ENCODE data around the gene TUBB.
"Not testable (repeated sequence)": the region's sequence is repeated elsewhere in the genome, so short reads cannot be mapped to it uniquely, and the experiment has no call there.

The TUBB gene

DNA sequence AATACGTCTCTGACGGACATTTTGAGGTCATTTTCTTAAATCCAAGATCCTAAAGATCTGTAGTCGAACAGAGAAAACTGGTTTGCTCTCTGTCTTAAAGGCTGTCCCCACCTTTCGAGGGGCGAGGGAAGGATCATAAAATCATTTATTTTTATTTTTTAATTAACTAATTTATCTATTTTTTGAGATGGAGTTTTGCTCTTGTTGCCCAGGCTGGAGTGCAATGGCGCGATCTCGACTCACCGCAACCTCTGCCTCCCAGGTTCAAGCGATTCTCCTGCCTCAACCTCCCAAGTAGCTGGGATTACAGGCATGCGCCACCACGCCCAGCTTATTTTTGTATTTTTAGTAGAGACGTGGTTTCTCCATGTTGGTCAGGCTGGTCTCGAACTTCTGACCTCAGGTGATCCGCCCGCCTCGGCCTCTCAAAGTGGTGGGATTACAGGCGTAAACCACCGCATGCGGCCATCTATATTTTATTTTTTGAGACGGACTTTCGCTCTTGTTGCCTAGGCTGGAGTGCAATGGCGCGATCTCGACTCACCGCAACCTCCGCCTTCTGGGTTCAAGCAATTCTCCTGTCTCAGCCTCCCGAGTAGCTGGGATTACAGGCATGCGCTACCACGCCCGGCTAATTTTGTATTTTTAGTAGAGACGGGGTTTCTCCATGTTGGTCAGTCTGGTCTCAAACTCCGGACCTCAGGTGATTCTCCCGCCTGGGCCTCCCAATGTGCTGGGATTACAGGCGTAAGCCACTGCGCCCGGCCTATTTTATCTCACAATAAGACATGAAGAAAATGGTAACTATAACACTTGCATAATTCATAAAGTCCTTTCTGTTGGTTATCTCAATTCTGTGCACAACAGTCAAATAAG is 2.1 kb upstream of the TUBB start:
- not testable (repeated sequence) for DNase-seq; H3K9me3 ChIP-seq (ENCODE audit: control insufficient read depth, low read length); H3K27me3 ChIP-seq (replicated peaks; ENCODE audit: control insufficient read depth, insufficient read depth, low read length, poor library complexity, severe bottlenecking)
- Histone ChIP-seq H3K36me3 (ENCODE audit: control insufficient read depth, insufficient read depth, low read length) (peaks cover 19% of the 10 kb centered on the region), H3K4me3 (ENCODE audit: insufficient read depth, low read depth, low read length, poor library complexity, severe bottlenecking) (peak overlapping the region; percentile 37), H3K4me1 (ENCODE audit: control insufficient read depth, insufficient read depth, low read length, poor library complexity, severe bottlenecking) (peaks cover 11% of the 10 kb centered on the region), H3K27ac (ENCODE audit: insufficient read depth, low read length, poor library complexity, severe bottlenecking) (peak overlapping the region; percentile 59)

DNA sequence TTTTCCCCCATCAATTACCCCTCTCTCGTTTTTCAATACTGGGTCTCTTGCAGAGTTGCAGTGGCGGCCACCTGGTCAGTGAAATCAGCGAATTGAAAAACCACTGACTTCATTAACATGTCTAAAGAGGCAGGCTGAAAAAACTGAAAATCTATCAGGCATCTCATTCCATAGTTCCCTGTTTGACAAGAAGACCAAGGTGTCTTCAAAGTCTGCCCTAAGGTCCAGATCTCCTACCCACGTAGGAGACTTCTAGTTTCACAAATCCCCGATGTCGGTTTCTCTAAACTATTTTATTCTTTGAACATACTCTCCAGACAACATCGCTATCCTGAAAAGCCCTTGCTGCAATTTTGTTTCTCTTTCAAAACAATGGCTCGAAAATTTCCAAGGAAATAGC is 796 bp upstream of the TUBB start:
- Histone ChIP-seq H3K36me3 (ENCODE audit: control insufficient read depth, insufficient read depth, low read length) (peaks cover 19% of the 10 kb centered on the region), H3K27me3 (replicated peaks; ENCODE audit: control insufficient read depth, insufficient read depth, low read length, poor library complexity, severe bottlenecking) (no peaks in the 10 kb centered on the region), H3K9me3 (ENCODE audit: control insufficient read depth, low read length) (no peaks in the 10 kb centered on the region), H3K4me1 (ENCODE audit: control insufficient read depth, insufficient read depth, low read length, poor library complexity, severe bottlenecking) (peaks cover 11% of the 10 kb centered on the region), H3K27ac (ENCODE audit: insufficient read depth, low read length, poor library complexity, severe bottlenecking) (peak overlapping the region; percentile 70), H3K4me3 (ENCODE audit: insufficient read depth, low read depth, low read length, poor library complexity, severe bottlenecking) (peak overlapping the region; percentile 63)
- no peak for DNase-seq

DNA sequence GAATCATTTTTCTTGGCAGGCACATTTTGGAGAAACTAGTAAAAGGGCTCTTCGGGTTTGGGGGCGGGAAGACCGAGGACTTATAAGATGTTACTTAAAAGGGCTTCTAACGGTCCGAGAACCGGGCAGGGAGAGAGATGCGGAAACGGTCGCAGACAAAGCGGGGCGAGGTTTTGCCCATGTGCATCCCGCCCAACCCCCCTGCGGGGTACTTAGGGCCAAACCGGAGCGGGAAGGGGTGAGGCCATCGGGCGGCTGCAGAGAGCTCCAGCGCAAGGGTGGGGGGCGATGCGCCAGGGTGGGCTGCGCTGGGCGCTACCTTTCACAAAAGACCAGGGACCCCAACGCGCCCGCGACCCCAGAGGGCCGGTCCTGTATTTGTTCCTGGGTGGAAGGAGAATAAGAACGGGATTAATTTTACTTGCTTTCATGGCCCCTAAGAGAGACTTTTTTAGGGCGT is 616 bp downstream of the TUBB start:
- Histone ChIP-seq H3K4me3 (ENCODE audit: insufficient read depth, low read depth, low read length, poor library complexity, severe bottlenecking) (peak overlapping the region; percentile 63), H3K9me3 (ENCODE audit: control insufficient read depth, low read length) (no peaks in the 10 kb centered on the region), H3K27ac (ENCODE audit: insufficient read depth, low read length, poor library complexity, severe bottlenecking) (peak overlapping the region; percentile 85), H3K36me3 (ENCODE audit: control insufficient read depth, insufficient read depth, low read length) (peaks cover 29% of the 10 kb centered on the region), H3K4me1 (ENCODE audit: control insufficient read depth, insufficient read depth, low read length, poor library complexity, severe bottlenecking) (peaks cover 17% of the 10 kb centered on the region), H3K27me3 (replicated peaks; ENCODE audit: control insufficient read depth, insufficient read depth, low read length, poor library complexity, severe bottlenecking) (no peaks in the 10 kb centered on the region)
- DNase-seq, result peak in 1 of 3 donors; percentile 24

DNA sequence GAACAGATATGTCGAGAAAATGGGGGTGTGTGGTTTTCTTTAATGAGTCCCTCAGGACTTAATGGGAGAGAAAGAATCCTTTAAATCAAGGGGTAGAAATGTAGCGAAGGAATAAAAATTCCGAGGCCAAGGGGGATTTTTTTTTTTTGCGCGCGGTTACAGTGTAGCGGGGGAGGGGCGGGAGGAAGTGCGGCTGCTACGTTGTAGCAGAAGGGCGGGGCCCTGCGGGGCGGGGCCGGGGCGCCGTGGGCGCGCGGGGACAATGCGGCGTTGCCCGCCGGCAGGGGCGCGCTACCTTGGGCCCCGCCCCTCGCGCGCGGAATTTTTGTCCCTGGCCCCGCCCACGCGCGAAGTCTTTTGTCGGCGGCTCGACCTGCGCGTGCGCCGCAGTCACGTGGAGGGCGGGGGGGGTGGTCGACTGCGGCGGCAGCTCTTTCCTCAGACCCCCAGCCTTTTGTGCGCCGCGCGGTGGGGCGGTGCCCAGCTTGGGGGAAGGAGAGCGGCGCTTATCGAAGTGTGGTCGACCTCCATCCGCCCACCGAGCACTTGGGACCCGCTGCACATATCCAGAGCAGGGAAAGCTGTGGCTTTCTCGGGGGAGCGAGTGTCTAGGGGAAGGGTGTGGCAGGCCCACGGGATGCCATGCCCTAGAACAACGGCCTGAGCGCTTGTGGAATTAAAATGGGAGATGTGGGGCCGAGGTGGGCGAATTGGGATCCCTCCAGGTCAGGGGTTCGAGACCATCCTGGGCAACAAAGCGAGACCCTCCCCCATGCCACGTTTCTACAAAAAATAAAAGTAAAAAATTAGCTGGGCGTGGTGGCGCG is 1.3 kb downstream of the TUBB start:
- H3K36me3 ChIP-seq (ENCODE audit: control insufficient read depth, insufficient read depth, low read length), result peaks cover 33% of the 10 kb centered on the region
- H3K27ac ChIP-seq (ENCODE audit: insufficient read depth, low read length, poor library complexity, severe bottlenecking), result peak overlapping the region; percentile 85
- DNase-seq, result peak; percentile 88 to 94 (median 91)
- no peaks in the 10 kb centered on the region for H3K27me3 ChIP-seq (replicated peaks; ENCODE audit: control insufficient read depth, insufficient read depth, low read length, poor library complexity, severe bottlenecking)
- H3K4me1 ChIP-seq (ENCODE audit: control insufficient read depth, insufficient read depth, low read length, poor library complexity, severe bottlenecking), result peaks cover 17% of the 10 kb centered on the region
- H3K4me3 ChIP-seq (ENCODE audit: insufficient read depth, low read depth, low read length, poor library complexity, severe bottlenecking), result peak overlapping the region; percentile 63
- no peaks in the 10 kb centered on the region for H3K9me3 ChIP-seq (ENCODE audit: control insufficient read depth, low read length)

DNA sequence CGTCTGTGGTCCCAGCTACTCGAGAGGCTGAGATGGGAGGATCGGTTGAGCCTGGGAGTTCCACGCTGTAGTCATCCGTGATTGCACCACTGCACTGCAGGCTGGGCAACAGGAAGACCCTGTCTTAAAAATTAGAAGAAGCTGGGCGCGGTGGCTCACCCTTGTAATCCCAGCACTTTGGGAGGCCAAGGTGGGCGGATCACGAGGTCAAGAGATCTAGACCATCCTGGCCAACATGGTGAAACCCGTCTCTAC is 1.8 kb downstream of the TUBB start:
- peaks cover 17% of the 10 kb centered on the region for H3K4me1 ChIP-seq (ENCODE audit: control insufficient read depth, insufficient read depth, low read length, poor library complexity, severe bottlenecking)

DNA sequence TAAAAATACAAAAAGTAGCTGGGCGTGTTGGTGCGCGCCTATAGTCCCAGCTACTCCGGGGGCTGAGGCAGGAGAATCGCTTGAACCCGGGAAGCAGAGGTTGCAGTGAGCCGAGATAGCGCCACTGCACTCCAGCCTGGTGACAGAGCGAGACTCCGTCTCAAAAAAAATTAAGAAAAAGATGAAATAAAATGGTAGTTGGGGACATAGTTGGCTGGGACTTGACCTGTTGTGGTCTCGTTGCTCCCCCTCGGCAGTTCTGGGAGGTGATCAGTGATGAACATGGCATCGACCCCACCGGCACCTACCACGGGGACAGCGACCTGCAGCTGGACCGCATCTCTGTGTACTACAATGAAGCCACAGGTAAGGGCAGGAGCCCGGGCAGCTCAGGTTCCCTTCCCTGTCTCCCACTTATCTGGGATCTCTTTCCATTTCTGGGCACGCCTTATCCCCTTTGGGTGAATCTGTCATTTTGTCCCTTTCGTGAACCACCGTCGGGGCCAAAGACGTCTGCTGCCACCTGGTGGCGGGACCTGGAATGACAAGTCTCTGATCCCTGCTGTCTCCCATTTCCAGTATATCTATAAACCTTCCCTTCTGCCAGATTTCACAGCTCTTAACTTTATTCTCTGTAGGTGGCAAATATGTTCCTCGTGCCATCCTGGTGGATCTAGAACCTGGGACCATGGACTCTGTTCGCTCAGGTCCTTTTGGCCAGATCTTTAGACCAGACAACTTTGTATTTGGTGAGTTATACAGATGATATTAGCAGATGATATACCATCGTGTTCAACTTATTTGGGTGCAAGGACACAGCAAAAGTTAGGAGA is 2.3 kb downstream of the TUBB start:
- Histone ChIP-seq H3K36me3 (ENCODE audit: control insufficient read depth, insufficient read depth, low read length) (peaks cover 40% of the 10 kb centered on the region), H3K9me3 (ENCODE audit: control insufficient read depth, low read length) (no peaks in the 10 kb centered on the region), H3K27ac (ENCODE audit: insufficient read depth, low read length, poor library complexity, severe bottlenecking) (peak overlapping the region; percentile 77), H3K4me1 (ENCODE audit: control insufficient read depth, insufficient read depth, low read length, poor library complexity, severe bottlenecking) (peaks cover 17% of the 10 kb centered on the region), H3K27me3 (replicated peaks; ENCODE audit: control insufficient read depth, insufficient read depth, low read length, poor library complexity, severe bottlenecking) (no peaks in the 10 kb centered on the region), H3K4me3 (ENCODE audit: insufficient read depth, low read depth, low read length, poor library complexity, severe bottlenecking) (peak overlapping the region; percentile 54)
- DNase-seq, result peak; percentile 70 to 80 (median 77)

More for the DNA sequence above, 1.8 kb downstream of the TUBB start:
- H3K9me3 ChIP-seq (ENCODE audit: control insufficient read depth, low read length); H3K27me3 ChIP-seq (replicated peaks; ENCODE audit: control insufficient read depth, insufficient read depth, low read length, poor library complexity, severe bottlenecking); DNase-seq: not testable (repeated sequence)
- peak overlapping the region; percentile 54 for H3K4me3 ChIP-seq (ENCODE audit: insufficient read depth, low read depth, low read length, poor library complexity, severe bottlenecking)
- H3K27ac ChIP-seq (ENCODE audit: insufficient read depth, low read length, poor library complexity, severe bottlenecking), result peak overlapping the region; percentile 77
- peaks cover 36% of the 10 kb centered on the region for H3K36me3 ChIP-seq (ENCODE audit: control insufficient read depth, insufficient read depth, low read length)

DNA sequence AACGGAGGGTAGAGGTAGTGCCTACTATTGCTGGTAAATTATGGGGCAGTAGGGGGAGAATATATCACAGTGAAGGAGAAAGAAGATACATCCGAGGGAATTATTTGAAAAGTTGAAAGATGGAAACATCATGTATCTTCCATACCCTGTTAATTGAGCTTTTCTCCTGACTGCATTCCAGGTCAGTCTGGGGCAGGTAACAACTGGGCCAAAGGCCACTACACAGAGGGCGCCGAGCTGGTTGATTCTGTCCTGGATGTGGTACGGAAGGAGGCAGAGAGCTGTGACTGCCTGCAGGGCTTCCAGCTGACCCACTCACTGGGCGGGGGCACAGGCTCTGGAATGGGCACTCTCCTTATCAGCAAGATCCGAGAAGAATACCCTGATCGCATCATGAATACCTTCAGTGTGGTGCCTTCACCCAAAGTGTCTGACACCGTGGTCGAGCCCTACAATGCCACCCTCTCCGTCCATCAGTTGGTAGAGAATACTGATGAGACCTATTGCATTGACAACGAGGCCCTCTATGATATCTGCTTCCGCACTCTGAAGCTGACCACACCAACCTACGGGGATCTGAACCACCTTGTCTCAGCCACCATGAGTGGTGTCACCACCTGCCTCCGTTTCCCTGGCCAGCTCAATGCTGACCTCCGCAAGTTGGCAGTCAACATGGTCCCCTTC is 3.1 kb downstream of the TUBB start:
- not testable (repeated sequence) for H3K4me3 ChIP-seq (ENCODE audit: insufficient read depth, low read depth, low read length, poor library complexity, severe bottlenecking); DNase-seq; H3K9me3 ChIP-seq (ENCODE audit: control insufficient read depth, low read length); H3K27me3 ChIP-seq (replicated peaks; ENCODE audit: control insufficient read depth, insufficient read depth, low read length, poor library complexity, severe bottlenecking)
- peak overlapping the region; percentile 77 for H3K27ac ChIP-seq (ENCODE audit: insufficient read depth, low read length, poor library complexity, severe bottlenecking)
- peaks cover 48% of the 10 kb centered on the region for H3K36me3 ChIP-seq (ENCODE audit: control insufficient read depth, insufficient read depth, low read length)
- peaks cover 14% of the 10 kb centered on the region for H3K4me1 ChIP-seq (ENCODE audit: control insufficient read depth, insufficient read depth, low read length, poor library complexity, severe bottlenecking)

DNA sequence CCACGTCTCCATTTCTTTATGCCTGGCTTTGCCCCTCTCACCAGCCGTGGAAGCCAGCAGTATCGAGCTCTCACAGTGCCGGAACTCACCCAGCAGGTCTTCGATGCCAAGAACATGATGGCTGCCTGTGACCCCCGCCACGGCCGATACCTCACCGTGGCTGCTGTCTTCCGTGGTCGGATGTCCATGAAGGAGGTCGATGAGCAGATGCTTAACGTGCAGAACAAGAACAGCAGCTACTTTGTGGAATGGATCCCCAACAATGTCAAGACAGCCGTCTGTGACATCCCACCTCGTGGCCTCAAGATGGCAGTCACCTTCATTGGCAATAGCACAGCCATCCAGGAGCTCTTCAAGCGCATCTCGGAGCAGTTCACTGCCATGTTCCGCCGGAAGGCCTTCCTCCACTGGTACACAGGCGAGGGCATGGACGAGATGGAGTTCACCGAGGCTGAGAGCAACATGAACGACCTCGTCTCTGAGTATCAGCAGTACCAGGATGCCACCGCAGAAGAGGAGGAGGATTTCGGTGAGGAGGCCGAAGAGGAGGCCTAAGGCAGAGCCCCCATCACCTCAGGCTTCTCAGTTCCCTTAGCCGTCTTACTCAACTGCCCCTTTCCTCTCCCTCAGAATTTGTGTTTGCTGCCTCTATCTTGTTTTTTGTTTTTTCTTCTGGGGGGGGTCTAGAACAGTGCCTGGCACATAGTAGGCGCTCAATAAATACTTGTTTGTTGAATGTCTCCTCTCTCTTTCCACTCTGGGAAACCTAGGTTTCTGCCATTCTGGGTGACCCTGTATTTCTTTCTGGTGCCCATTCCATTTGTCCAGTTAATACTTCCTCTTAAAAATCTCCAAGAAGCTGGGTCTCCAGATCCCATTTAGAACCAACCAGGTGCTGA is 3.9 kb downstream of the TUBB start:
- H3K4me3 ChIP-seq (ENCODE audit: insufficient read depth, low read depth, low read length, poor library complexity, severe bottlenecking); DNase-seq; H3K9me3 ChIP-seq (ENCODE audit: control insufficient read depth, low read length); H3K27ac ChIP-seq (ENCODE audit: insufficient read depth, low read length, poor library complexity, severe bottlenecking); H3K27me3 ChIP-seq (replicated peaks; ENCODE audit: control insufficient read depth, insufficient read depth, low read length, poor library complexity, severe bottlenecking): not testable (repeated sequence)
- Histone ChIP-seq H3K4me1 (ENCODE audit: control insufficient read depth, insufficient read depth, low read length, poor library complexity, severe bottlenecking) (peaks cover 14% of the 10 kb centered on the region), H3K36me3 (ENCODE audit: control insufficient read depth, insufficient read depth, low read length) (peaks cover 48% of the 10 kb centered on the region)
